ENCODE results near the gene DNM2. TPM values are rescaled to one million over a fixed set of nuclear protein-coding genes. Genes with fewer than 3 reads are reported as not detected.

DNM2 gene
- total and polyA plus RNA-seq, 8 donors, result 77.8 to 541 (median 277) TPM

DNA sequence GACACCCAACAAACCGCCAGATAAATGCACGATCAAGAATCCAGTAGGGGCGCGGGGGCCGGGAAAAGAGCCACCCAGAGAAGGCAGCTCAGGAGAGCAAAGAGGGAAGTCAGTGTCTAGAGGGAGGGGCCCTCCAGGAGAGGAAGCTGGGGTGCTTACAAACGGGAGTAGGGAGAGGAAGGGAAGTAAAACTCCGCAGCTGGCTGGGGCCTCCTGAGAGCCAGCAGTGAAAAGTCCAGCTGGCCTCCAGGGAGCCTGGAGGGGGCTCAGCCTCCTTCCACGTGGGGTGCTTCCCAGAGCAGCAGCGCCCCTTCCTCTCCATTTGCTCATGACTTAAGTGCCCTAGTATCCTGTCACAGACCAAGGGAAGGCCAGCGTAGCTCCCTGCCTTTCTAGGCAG, 66.4 kb downstream of the DNM2 start:
- Histone ChIP-seq H3K4me1 (peaks cover 0 to 12% (median 0%) of the 10 kb centered on the region in 4 donors), H3K27me3 (no peaks in the 10 kb centered on the region), H3K36me3 (peaks cover 83 to 100% (median 100%) of the 10 kb centered on the region in 4 donors), H3K27ac (peak overlapping the region in 3 of 5 donors; percentile 26 to 69 (median 63)), H3K4me3 (no peak overlapping the region), H3K9me3 (no peaks in the 10 kb centered on the region)
- no peak for TF ChIP-seq POLR2A (IDR thresholded peaks at IDR 0.05)
- no peak for TF ChIP-seq POLR2AphosphoS5 (IDR thresholded peaks at IDR 0.05)
- no peak for TF ChIP-seq EP300 (IDR thresholded peaks at IDR 0.05)
- TF ChIP-seq, protein P1, sequence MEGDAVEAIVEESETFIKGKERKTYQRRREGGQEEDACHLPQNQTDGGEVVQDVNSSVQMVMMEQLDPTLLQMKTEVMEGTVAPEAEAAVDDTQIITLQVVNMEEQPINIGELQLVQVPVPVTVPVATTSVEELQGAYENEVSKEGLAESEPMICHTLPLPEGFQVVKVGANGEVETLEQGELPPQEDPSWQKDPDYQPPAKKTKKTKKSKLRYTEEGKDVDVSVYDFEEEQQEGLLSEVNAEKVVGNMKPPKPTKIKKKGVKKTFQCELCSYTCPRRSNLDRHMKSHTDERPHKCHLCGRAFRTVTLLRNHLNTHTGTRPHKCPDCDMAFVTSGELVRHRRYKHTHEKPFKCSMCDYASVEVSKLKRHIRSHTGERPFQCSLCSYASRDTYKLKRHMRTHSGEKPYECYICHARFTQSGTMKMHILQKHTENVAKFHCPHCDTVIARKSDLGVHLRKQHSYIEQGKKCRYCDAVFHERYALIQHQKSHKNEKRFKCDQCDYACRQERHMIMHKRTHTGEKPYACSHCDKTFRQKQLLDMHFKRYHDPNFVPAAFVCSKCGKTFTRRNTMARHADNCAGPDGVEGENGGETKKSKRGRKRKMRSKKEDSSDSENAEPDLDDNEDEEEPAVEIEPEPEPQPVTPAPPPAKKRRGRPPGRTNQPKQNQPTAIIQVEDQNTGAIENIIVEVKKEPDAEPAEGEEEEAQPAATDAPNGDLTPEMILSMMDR (IDR thresholded peaks at IDR 0.05), result no peak
- 74 to 82% (median 79%) methylated on average over 9 to 10 of the region's 10 CpGs for WGBS, 5 donors
- intact Hi-C loops (cut with DNase I; ENCODE audit: low total_unique reads), result no loop called here
- DNase-seq, result no peak

DNA sequence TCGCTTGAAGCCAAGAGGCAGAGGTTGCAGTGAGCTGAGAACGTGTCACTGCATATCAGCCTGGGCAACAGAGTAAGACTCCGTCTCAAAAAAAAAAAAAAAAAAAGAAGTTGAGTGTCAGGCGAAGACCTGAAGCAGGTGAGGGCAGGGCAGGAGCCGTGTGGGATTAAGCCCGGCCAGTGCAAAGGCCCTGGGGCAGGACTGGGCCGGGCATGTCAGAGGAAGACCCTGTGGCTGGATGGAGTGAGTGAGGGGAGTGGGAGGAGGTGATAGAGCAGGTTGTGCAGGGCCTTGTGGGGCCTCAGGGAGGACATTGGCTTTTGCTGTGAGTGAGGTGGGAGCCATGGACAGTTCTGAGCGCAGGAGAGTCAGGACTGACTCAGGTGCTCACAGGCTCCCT, 70.3 kb downstream of the DNM2 start:
- intact Hi-C loops (cut with DNase I; ENCODE audit: low total_unique reads), result no loop called here
- Histone ChIP-seq H3K4me1 (no peaks in the 10 kb centered on the region), H3K27ac (no peak overlapping the region), H3K36me3 (peaks cover 78 to 100% (median 100%) of the 10 kb centered on the region in 4 donors), H3K27me3 (no peaks in the 10 kb centered on the region), H3K4me3 (no peak overlapping the region), H3K9me3 (no peaks in the 10 kb centered on the region)
- DNase-seq, result no peak
- TF ChIP-seq POLR2A (IDR thresholded peaks at IDR 0.05) (no peak), EP300 (IDR thresholded peaks at IDR 0.05) (no peak), POLR2AphosphoS5 (IDR thresholded peaks at IDR 0.05) (no peak)
- TF ChIP-seq, protein P1 (IDR thresholded peaks at IDR 0.05), result no peak
- 95 to 97% (median 96%) methylated on average over 8 of the region's 8 CpGs for WGBS, 5 donors

DNA sequence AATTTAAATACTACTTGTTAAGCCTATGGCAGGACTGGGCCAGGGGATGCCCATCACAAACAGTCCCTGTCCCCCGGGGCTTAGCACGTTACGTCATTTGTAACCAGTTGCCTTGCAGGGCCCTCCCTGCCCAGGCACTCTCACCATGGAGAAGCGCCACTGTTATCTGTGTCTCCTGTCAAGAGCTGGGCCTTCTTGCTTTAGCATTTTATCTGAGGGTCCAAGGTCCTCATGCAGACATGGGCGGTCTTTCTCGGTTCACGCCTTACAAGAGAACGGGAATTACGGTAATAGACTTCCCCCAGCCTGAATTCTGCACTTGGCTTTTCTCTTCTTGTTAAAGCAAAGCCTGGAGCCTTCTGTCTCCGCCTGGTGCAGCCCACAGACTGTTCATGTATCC, 72.0 kb downstream of the DNM2 start:
- no peak for DNase-seq
- Histone ChIP-seq H3K4me3 (no peak overlapping the region), H3K27ac (no peak overlapping the region), H3K4me1 (no peaks in the 10 kb centered on the region), H3K9me3 (no peaks in the 10 kb centered on the region), H3K36me3 (peaks cover 80 to 100% (median 100%) of the 10 kb centered on the region in 4 donors), H3K27me3 (no peaks in the 10 kb centered on the region)
- intact Hi-C loops (cut with DNase I; ENCODE audit: low total_unique reads), result no loop called here
- TF ChIP-seq EP300 (IDR thresholded peaks at IDR 0.05) (no peak), POLR2AphosphoS5 (IDR thresholded peaks at IDR 0.05) (no peak), POLR2A (IDR thresholded peaks at IDR 0.05) (no peak)
- TF ChIP-seq, protein P1 (IDR thresholded peaks at IDR 0.05), result no peak
- WGBS, 5 donors, result 86 to 95% (median 91%) methylated on average over 10 of the region's 10 CpGs

DNA sequence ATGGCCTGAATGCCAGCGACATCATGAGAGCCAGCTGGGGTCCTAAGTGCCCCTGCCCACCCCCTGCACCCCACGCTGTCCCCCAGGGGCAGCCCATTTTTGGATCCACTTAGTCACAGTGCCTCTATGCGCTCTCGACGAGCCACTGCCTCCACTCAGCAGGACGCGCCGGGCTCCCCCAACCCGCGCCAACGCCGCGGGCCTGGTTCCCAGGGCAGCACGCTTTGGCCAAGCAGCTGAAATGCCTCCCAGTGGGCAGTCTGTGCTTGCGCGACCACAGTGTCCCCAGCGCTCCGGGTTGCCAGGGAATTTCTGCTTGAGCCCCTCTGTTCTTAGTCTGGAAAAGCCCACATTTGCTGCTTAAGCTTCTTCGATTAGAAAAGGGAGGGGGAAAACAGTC, 78.8 kb downstream of the DNM2 start:
- Histone ChIP-seq H3K27me3 (no peaks in the 10 kb centered on the region), H3K36me3 (peaks cover 89 to 100% (median 100%) of the 10 kb centered on the region in 4 donors), H3K9me3 (no peaks in the 10 kb centered on the region), H3K4me3 (no peak overlapping the region), H3K27ac (no peak overlapping the region), H3K4me1 (no peaks in the 10 kb centered on the region)
- no peak for DNase-seq
- 90 to 96% (median 94%) methylated on average over 5 to 19 of the region's 19 CpGs for WGBS, 5 donors
- TF ChIP-seq POLR2A (IDR thresholded peaks at IDR 0.05) (no peak), POLR2AphosphoS5 (IDR thresholded peaks at IDR 0.05) (no peak)
- TF ChIP-seq, protein P1 (IDR thresholded peaks at IDR 0.05), result no peak
- intact Hi-C loops (cut with DNase I; ENCODE audit: low total_unique reads), result no loop called here
